Neural cell (in vitro differentiated cells): Measurements from ENCODE around the gene NCK1.

Experiments used
- EP300 ChIP-seq: fragments of 450-650 bp; conservative IDR thresholded peaks from 2 replicates; pipeline ENCODE4 v1.6.1; 2014; ENCODE audit warnings: antibody characterized with exemption, mild to moderate bottlenecking, moderate library complexity; ENCODE audit not compliant: poor library complexity, severe bottlenecking
- EZH2 ChIP-seq: fragments of 200-600, 300-800 bp; shearing (Covaris generic), sonication (generic); IDR thresholded peaks from 2 replicates; pipeline ENCODE4 v1.6.1; 2014; ENCODE audit warnings: antibody characterized with exemption, low read length, borderline replicate concordance, mild to moderate bottlenecking; ENCODE audit not compliant: insufficient read depth, poor library complexity, severe bottlenecking
- MXI1 ChIP-seq: fragments of 450-650 bp; conservative IDR thresholded peaks from 2 replicates; pipeline ENCODE4 v1.6.1; 2014; ENCODE audit warnings: antibody characterized with exemption, mild to moderate bottlenecking; ENCODE audit not compliant: poor library complexity, severe bottlenecking
- POLR2AphosphoS5 ChIP-seq: IDR thresholded peaks from 2 replicates; pipeline ENCODE4 v1.6.1; 2012
- RAD21 ChIP-seq: fragments of 450-650 bp; conservative IDR thresholded peaks from 2 replicates; pipeline ENCODE4 v1.6.1; 2014; ENCODE audit warnings: antibody characterized with exemption, mild to moderate bottlenecking, moderate library complexity
- SMC3 ChIP-seq: fragments of 450-650 bp; conservative IDR thresholded peaks from 2 replicates; pipeline ENCODE4 v1.6.1; 2014; ENCODE audit warnings: antibody characterized with exemption, mild to moderate bottlenecking, moderate library complexity; ENCODE audit not compliant: poor library complexity
- TF ChIP-seq, protein P1 (sequence below): fragments of 450-650 bp; IDR thresholded peaks from 2 replicates; pipeline ENCODE4 v1.5.1; 2014; ENCODE audit warnings: antibody characterized with exemption, mild to moderate bottlenecking, moderate library complexity; ENCODE audit not compliant: poor library complexity, severe bottlenecking
- TF ChIP-seq, protein P2 (sequence below): IDR thresholded peaks from 2 replicates; pipeline ENCODE4 v1.6.1; 2012; ENCODE audit warnings: borderline replicate concordance

DNA sequence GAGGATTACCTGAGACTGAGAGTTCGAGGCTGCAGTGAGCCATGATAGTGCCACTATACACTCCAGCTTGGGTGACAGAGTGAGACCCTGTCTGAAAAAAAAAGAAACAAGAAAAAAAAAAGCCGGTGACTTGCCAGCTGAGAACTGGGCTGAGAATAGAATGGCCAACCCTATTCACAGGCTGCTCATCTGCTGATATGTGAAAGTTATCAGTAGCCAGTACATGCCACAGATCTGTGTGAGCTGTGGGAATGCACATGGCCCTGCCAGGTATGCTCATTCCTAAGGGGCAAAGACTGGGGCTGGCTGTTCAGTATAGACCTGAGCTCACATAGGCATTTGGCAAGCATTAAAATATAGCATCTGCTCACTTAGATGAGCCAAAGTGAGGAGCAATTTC is 126.6 kb downstream of the NCK1 start:
- TF ChIP-seq, protein P1, sequence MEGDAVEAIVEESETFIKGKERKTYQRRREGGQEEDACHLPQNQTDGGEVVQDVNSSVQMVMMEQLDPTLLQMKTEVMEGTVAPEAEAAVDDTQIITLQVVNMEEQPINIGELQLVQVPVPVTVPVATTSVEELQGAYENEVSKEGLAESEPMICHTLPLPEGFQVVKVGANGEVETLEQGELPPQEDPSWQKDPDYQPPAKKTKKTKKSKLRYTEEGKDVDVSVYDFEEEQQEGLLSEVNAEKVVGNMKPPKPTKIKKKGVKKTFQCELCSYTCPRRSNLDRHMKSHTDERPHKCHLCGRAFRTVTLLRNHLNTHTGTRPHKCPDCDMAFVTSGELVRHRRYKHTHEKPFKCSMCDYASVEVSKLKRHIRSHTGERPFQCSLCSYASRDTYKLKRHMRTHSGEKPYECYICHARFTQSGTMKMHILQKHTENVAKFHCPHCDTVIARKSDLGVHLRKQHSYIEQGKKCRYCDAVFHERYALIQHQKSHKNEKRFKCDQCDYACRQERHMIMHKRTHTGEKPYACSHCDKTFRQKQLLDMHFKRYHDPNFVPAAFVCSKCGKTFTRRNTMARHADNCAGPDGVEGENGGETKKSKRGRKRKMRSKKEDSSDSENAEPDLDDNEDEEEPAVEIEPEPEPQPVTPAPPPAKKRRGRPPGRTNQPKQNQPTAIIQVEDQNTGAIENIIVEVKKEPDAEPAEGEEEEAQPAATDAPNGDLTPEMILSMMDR: no peak
- TF ChIP-seq SMC3 (no peak), EP300 (no peak), MXI1 (no peak), POLR2AphosphoS5 (no peak), EZH2 (no peak), RAD21 (no peak)
- TF ChIP-seq, protein P2, sequence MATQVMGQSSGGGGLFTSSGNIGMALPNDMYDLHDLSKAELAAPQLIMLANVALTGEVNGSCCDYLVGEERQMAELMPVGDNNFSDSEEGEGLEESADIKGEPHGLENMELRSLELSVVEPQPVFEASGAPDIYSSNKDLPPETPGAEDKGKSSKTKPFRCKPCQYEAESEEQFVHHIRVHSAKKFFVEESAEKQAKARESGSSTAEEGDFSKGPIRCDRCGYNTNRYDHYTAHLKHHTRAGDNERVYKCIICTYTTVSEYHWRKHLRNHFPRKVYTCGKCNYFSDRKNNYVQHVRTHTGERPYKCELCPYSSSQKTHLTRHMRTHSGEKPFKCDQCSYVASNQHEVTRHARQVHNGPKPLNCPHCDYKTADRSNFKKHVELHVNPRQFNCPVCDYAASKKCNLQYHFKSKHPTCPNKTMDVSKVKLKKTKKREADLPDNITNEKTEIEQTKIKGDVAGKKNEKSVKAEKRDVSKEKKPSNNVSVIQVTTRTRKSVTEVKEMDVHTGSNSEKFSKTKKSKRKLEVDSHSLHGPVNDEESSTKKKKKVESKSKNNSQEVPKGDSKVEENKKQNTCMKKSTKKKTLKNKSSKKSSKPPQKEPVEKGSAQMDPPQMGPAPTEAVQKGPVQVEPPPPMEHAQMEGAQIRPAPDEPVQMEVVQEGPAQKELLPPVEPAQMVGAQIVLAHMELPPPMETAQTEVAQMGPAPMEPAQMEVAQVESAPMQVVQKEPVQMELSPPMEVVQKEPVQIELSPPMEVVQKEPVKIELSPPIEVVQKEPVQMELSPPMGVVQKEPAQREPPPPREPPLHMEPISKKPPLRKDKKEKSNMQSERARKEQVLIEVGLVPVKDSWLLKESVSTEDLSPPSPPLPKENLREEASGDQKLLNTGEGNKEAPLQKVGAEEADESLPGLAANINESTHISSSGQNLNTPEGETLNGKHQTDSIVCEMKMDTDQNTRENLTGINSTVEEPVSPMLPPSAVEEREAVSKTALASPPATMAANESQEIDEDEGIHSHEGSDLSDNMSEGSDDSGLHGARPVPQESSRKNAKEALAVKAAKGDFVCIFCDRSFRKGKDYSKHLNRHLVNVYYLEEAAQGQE: no peak
